T-helper 2 cell treated with Interferon-gamma antibody and Interleukin-4, amounts not matched to agents 5 μg/mL and 100 μg/mL, for 36 hours (primary cell): Measurements from ENCODE around the gene FLNC.

Experiments
- DNase-seq: peaks from one replicate; pipeline ENCODE4 v3.0.0; 2021; ENCODE audit warnings: low spot score
- H3K27ac Mint-ChIP-seq: one replicate; pipeline ENCODE4 v1.8.0; 2021; ENCODE audit warnings: mild to moderate bottlenecking, mixed read lengths
- H3K27me3 Mint-ChIP-seq: one replicate; pipeline ENCODE4 v1.8.0; 2021; ENCODE audit warnings: low read depth, mixed read lengths
- H3K36me3 Mint-ChIP-seq: one replicate; pipeline ENCODE4 v1.8.0; 2021; ENCODE audit warnings: low read depth, mixed read lengths
- H3K4me1 Mint-ChIP-seq: one replicate; pipeline ENCODE4 v1.8.0; 2021; ENCODE audit warnings: low read depth, mixed read lengths
- H3K4me3 Mint-ChIP-seq: one replicate; pipeline ENCODE4 v1.8.0; 2022; ENCODE audit warnings: mild to moderate bottlenecking, moderate library complexity, mixed read lengths
- H3K9me3 Mint-ChIP-seq: one replicate; pipeline ENCODE4 v1.8.0; 2021; ENCODE audit warnings: mixed read lengths

Gene FLNC

DNA sequence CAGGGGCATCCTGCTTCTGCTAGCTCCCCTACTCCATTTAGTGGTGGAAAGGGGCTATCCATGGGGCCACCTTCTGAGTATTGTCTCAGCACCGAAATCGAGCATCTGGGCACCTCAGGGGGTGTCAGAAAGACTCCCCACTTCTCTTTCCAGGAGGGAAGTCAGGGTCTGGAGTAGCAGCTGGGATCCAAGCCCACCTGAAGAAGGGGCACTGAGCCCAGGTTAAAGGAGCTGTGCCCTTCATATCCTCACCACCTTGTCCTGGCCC lies 2.6 kb downstream of the FLNC start:
- peaks cover 45% of the 10 kb centered on the region for H3K27me3 Mint-ChIP-seq
- H3K27ac Mint-ChIP-seq = no peak overlapping the region
- no peaks in the 10 kb centered on the region for H3K9me3 Mint-ChIP-seq
- H3K36me3 Mint-ChIP-seq = no peaks in the 10 kb centered on the region
- DNase-seq = no peak
- no peak overlapping the region for H3K4me3 Mint-ChIP-seq
- peaks cover 2% of the 10 kb centered on the region for H3K4me1 Mint-ChIP-seq

DNA sequence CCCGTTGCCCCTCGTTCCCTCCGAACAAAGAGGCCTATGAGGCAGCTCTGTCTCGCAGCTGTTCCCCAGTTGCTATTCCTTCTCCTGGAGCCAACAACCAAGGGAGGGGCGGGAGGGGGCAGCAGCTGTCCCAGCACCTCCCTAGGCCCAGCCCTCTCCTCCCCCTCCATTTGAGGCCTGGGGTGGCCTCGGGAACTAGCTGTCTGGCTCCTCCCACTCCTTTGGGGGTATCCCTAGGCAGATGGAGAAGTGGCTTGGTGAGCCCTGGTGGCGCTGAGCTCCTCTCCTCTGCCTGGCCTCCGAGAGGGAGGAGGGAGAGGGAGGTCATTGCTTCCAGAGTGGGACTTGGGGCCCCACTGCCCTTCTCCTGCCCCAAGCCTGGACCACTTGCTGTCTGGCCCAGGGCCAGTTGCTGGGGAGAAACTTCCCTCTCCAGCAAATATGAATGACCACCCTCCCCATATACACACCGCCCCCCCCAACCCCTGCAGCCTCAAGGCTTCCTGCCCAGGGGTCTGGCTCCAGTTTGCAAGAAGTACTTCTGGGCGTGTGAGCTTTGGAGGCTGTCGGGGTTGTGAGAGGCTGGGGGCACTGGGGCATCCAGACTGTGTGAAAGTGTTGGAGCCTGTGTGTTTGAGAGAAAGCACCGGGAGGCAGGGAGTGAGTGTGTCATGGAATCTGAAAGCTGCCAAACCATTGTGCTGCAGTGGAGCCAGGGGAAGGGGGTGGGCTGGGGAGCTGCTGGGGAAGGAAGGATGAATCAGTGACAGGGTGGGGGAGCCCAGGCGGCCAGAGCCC lies 3.1 kb downstream of the FLNC start:
- no peak for DNase-seq
- H3K4me1 Mint-ChIP-seq = peaks cover 2% of the 10 kb centered on the region
- no peaks in the 10 kb centered on the region for H3K9me3 Mint-ChIP-seq
- H3K4me3 Mint-ChIP-seq = no peak overlapping the region
- H3K27me3 Mint-ChIP-seq = peaks cover 42% of the 10 kb centered on the region
- H3K27ac Mint-ChIP-seq = no peak overlapping the region
- no peaks in the 10 kb centered on the region for H3K36me3 Mint-ChIP-seq

DNA sequence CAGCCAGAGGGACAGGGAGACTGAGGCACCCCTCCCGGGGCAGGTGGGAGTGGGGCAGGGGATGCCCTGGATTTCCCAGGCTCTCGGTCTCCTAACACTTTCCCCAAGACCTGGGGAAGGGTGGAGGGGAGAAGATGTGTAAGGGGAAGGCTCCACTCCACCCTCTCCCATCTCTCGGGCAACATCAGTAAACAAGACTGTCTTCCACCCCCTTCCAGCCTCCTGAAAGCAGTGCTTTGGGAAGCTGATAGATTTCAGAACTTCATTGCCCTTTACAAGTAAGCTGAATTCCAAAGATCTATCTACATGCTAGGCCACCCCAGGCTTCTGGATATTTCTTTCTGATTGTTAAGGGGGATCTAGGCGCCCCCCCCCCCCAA lies 3.7 kb downstream of the FLNC start:
- no peak for DNase-seq
- Mint-ChIP-seq H3K27ac (no peak overlapping the region), H3K27me3 (peaks cover 37% of the 10 kb centered on the region), H3K4me1 (peaks cover 2% of the 10 kb centered on the region), H3K4me3 (no peak overlapping the region), H3K36me3 (no peaks in the 10 kb centered on the region), H3K9me3 (no peaks in the 10 kb centered on the region)

DNA sequence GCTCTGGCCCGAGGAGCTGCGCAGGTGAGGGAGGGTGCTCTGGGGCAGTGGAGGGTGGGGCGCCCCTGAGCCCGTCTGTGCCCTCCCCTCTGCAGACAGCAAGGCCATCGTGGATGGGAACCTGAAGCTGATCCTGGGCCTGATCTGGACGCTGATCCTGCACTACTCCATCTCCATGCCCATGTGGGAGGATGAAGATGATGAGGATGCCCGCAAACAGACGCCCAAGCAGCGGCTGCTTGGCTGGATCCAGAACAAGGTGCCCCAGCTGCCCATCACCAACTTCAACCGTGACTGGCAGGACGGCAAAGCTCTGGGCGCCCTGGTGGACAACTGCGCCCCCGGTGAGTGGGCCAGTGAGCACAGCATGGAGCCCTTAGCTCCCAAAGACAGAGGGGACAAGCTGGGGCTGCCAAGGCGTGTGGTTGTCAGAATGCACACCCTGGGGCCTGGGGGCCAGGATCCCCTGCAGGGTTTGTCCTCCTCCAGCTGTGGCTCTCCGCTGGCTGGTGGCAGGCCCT lies 5.1 kb downstream of the FLNC start:
- Mint-ChIP-seq H3K4me3 (no peak overlapping the region), H3K36me3 (no peaks in the 10 kb centered on the region), H3K4me1 (no peaks in the 10 kb centered on the region), H3K27me3 (peaks cover 29% of the 10 kb centered on the region), H3K27ac (no peak overlapping the region), H3K9me3 (no peaks in the 10 kb centered on the region)
- no peak for DNase-seq

DNA sequence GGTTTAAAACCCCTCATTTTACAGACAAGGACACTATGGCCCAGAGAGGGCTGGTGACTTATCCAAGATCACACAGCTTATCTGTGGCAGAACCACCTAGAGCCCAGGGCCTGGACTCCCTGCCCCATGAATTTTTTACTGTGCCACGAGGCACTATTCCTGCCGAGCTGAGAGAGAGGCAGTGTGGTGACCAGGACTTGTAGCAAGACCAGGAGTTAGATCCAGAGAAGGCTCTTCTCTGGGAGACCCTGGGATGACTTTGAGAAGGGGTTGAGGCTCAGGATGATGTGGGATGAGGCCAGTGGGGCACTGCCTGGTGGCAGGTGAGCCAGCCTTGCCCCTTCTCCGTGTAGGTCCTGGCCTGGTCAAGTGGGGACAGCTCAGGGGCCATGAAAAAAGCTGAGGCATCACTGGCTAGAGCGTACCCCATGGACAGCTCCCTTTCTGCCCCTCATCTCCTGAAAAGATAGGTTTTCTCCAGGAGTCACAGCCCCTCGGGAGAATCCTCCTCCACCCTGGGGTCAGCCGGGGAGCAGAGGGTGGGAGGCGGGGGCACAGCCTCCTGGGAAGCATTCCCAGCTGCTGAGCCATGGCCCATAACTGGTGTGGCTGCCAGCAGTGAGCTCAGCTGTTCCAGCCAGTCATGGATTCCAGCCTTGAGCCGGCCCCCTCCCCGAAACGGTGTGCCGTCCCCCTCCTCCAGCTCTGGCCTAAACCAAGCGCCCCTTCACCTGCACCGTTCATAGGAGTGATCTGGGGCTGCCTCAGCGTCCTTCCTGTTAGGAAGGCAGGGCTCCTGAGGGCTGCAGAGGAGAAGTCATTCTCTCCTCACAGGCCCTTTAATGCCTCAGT lies 5.8 kb downstream of the FLNC start:
- H3K9me3 Mint-ChIP-seq = no peaks in the 10 kb centered on the region
- H3K36me3 Mint-ChIP-seq = no peaks in the 10 kb centered on the region
- no peak for DNase-seq
- no peak overlapping the region for H3K27ac Mint-ChIP-seq
- H3K4me1 Mint-ChIP-seq = no peaks in the 10 kb centered on the region
- H3K27me3 Mint-ChIP-seq = peaks cover 23% of the 10 kb centered on the region
- H3K4me3 Mint-ChIP-seq = no peak overlapping the region

DNA sequence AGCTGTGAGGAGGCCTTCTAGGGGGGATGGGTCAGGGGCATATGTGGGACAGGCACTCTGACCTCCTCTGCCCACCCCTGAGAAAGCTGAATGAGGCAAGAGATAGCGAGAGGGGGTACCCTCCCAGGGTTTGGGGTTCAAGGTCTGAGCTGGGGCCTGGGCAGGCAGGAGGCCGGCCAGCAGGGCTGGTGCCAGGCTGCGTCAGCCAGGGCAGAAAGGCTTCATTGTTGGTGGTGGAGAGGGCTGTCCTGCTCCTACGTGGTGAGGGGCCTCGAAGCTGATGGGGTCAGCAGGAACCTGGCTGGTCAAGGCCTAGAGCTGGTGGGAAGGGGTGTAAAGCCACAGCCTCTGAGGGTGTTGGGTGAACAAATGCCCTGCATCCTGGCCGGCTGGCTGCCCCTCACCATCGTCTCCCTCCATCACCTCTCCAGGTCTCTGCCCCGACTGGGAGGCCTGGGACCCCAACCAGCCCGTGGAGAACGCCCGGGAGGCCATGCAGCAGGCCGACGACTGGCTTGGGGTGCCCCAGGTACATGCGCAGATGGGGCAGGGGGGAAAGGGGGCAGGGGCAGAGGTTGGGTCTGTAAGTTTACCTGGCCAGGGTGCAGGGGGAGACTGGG lies 6.6 kb downstream of the FLNC start:
- Mint-ChIP-seq H3K36me3 (no peaks in the 10 kb centered on the region), H3K4me3 (no peak overlapping the region), H3K27me3 (peaks cover 15% of the 10 kb centered on the region), H3K27ac (no peak overlapping the region), H3K4me1 (no peaks in the 10 kb centered on the region), H3K9me3 (no peaks in the 10 kb centered on the region)
- no peak for DNase-seq

DNA sequence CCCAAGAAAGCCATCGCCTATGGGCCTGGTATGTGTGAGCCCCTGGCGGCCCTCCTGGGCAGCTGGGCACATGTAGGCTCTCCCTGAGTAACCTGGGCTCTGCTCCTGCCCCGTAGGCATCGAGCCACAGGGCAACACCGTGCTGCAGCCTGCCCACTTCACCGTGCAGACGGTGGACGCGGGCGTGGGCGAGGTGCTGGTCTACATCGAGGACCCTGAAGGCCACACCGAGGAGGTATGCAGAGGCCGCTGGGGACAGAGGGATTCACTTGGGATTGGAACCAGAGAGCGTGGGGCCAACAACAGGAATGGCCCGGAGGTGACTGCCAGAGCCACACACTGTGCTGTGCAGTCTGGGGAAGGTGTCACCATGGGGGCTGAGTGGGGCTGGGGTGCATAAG lies 7.3 kb downstream of the FLNC start:
- no peaks in the 10 kb centered on the region for H3K9me3 Mint-ChIP-seq
- H3K27me3 Mint-ChIP-seq = peaks cover 11% of the 10 kb centered on the region
- H3K36me3 Mint-ChIP-seq = no peaks in the 10 kb centered on the region
- no peak overlapping the region for H3K4me3 Mint-ChIP-seq
- H3K4me1 Mint-ChIP-seq = peaks cover 1% of the 10 kb centered on the region
- H3K27ac Mint-ChIP-seq = no peak overlapping the region
- no peak for DNase-seq

DNA sequence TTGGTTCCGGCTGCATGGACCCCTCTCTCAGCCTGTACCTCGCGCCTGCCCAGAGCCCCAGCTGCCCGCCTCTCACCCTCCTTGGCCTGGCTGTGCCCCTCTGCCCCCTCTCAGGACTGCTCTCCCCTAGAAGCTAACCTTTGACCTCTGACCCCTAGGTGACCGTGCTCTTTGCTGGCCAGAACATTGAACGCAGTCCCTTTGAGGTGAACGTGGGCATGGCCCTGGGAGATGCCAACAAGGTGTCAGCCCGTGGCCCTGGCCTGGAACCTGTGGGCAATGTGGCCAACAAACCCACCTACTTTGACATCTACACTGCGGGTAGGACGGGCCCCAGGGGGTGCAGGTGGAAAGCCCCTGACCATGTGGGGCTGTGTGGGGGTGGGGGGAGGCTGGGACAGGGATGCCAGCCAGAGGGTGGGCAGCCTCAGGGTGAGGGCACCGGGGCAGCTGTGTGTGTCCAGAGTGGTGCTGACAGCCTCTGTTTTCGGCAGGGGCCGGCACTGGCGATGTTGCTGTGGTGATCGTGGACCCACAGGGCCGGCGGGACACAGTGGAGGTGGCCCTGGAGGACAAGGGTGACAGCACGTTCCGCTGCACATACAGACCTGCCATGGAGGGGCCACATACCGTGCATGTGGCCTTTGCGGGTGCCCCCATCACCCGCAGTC lies 8.0 kb downstream of the FLNC start:
- no peaks in the 10 kb centered on the region for H3K9me3 Mint-ChIP-seq

DNA sequence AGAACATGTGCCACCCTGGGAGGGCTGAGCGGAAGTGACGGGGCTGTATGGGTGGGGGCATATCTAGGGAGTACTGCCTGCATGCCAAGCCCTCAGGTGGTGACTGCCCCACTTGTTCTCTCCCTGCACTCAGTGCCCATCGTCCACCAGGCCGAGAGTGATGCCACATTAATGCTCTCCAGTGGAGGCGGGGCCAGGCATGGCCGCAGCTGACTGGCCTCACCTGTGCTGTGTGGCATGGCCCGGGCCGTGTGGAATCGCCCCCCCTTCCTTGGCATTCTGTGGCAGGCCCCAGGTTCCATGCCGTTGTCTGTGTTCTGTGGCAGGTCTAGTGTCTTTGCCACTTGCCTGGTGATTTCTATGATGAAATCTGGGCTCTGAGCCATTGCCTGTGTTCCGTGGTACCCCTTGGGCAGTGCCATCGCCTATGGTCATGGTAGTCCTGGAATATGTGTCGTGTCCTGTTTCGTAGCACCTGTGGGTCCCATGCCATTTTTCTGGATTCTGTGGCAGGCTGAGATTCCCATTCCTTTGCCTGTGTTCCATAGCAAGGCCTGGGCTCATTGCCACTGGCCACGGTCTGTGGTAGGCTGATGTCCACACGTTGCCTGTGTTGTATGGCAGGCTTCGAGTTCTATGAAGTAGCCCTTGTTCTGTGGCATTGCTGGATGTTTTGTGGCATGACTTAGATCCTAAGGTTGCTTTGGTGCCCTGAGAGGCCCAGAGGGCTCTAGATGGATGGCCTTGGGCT lies 8.9 kb downstream of the FLNC start:
- peaks cover 3% of the 10 kb centered on the region for H3K27me3 Mint-ChIP-seq
- no peak overlapping the region for H3K27ac Mint-ChIP-seq
- H3K4me1 Mint-ChIP-seq = peaks cover 1% of the 10 kb centered on the region
- no peak for DNase-seq
- no peaks in the 10 kb centered on the region for H3K9me3 Mint-ChIP-seq
- H3K36me3 Mint-ChIP-seq = no peaks in the 10 kb centered on the region
- H3K4me3 Mint-ChIP-seq = no peak overlapping the region

More for the DNA sequence above, 8.0 kb downstream of the FLNC start:
- H3K27ac Mint-ChIP-seq = no peak overlapping the region
- H3K4me1 Mint-ChIP-seq = peaks cover 1% of the 10 kb centered on the region
- no peaks in the 10 kb centered on the region for H3K36me3 Mint-ChIP-seq
- no peak for DNase-seq
- peaks cover 4% of the 10 kb centered on the region for H3K27me3 Mint-ChIP-seq
- no peak overlapping the region for H3K4me3 Mint-ChIP-seq

DNA sequence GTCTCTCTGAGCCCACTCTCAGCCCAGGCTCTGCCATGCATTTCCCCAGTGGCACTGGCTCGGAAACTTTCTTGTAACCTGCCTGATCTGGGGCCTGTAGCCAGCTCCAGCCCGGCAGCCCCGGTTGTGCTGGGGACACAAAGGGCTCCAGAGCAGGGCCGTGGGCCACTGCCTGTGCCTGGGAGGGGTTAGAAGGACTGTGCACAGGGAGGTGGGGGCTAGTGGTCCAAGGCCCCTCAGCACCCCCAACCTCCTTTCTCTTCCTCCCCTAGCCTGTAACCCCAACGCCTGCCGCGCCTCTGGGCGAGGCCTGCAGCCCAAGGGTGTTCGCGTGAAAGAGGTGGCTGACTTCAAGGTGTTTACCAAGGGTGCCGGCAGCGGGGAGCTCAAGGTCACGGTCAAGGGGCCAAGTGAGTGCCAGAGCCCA lies 9.6 kb downstream of the FLNC start:
- Mint-ChIP-seq H3K4me3 (no peak overlapping the region), H3K4me1 (peaks cover 1% of the 10 kb centered on the region), H3K27ac (no peak overlapping the region), H3K9me3 (no peaks in the 10 kb centered on the region), H3K36me3 (no peaks in the 10 kb centered on the region), H3K27me3 (no peaks in the 10 kb centered on the region)
- no peak for DNase-seq

DNA sequence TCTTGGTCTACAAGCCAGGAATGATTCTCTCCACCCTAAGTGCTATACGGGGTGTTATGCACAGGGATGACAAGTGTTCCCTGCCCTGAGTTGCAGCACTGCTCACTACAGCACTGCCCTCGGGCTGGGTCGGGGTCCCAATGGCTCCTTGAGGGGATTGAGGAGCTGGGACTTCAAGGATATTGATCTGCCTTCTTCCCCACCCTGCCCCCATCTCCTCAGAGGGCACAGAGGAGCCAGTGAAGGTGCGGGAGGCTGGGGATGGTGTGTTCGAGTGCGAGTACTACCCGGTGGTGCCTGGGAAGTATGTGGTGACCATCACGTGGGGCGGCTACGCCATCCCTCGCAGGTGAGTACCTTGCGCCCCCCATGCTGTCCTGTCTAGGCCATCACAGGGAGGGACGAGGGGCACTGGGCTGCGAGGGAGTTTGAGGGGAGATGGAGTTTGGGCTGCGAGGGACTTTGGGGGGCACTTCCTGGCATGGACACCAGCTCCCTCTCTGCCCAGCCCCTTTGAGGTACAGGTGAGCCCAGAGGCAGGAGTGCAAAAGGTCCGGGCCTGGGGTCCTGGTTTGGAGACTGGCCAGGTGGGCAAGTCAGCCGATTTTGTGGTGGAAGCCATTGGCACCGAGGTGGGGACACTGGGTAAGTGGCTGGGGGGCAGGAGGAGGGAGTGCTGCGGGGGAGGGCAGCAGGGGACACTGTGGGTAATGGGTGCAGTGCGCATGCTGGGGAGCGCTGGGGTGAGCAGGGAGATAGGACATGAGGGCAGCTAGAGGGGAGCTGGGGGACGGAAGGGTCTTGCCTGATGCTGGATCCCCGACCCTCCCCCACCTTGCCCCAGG lies 10.3 kb downstream of the FLNC start:
- no peaks in the 10 kb centered on the region for H3K36me3 Mint-ChIP-seq
- H3K4me1 Mint-ChIP-seq = peaks cover 1% of the 10 kb centered on the region
- H3K27me3 Mint-ChIP-seq = no peaks in the 10 kb centered on the region
- no peak for DNase-seq
- no peak overlapping the region for H3K27ac Mint-ChIP-seq
- H3K4me3 Mint-ChIP-seq = no peak overlapping the region
- H3K9me3 Mint-ChIP-seq = no peaks in the 10 kb centered on the region

DNA sequence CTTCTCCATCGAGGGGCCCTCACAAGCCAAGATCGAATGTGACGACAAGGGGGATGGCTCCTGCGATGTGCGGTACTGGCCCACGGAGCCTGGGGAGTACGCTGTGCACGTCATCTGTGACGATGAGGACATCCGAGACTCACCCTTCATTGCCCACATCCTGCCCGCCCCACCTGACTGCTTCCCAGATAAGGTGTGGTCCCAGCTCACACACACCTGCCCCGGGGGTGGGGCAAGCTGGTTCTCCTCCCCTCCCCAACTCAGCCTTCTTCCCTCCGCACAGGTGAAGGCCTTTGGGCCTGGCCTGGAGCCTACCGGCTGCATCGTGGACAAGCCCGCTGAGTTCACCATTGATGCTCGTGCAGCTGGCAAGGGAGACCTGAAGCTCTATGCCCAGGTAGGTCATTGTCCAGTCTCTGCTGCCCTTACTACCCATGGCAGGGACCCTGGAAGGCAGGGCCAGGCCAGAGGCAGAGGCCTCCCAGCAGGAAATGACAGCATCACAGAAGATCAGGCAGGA lies 11.0 kb downstream of the FLNC start:
- no peak for DNase-seq
- Mint-ChIP-seq H3K27me3 (no peaks in the 10 kb centered on the region), H3K4me3 (no peak overlapping the region), H3K27ac (no peak overlapping the region), H3K4me1 (peaks cover 1% of the 10 kb centered on the region), H3K36me3 (no peaks in the 10 kb centered on the region), H3K9me3 (no peaks in the 10 kb centered on the region)
